Hepatocyte (in vitro differentiated cells): ENCODE data around the gene UHRF1.

ENCODE experiments used
- EZH2phosphoT487 ChIP-seq: fragments of 200-600 bp; sonication (generic); IDR thresholded peaks from one replicate; pipeline ENCODE4 v1.6.1; 2018; ENCODE audit warnings: antibody characterized with exemption, mild to moderate bottlenecking, low read depth, moderate library complexity; ENCODE audit not compliant: unreplicated experiment, severe bottlenecking
- TF ChIP-seq, protein P1 (sequence below): fragments of 200-600 bp; sonication (generic); IDR thresholded peaks from 2 replicates; pipeline ENCODE4 v1.5.1; 2016; ENCODE audit warnings: antibody characterized with exemption, mild to moderate bottlenecking; ENCODE audit not compliant: poor library complexity

DNA sequence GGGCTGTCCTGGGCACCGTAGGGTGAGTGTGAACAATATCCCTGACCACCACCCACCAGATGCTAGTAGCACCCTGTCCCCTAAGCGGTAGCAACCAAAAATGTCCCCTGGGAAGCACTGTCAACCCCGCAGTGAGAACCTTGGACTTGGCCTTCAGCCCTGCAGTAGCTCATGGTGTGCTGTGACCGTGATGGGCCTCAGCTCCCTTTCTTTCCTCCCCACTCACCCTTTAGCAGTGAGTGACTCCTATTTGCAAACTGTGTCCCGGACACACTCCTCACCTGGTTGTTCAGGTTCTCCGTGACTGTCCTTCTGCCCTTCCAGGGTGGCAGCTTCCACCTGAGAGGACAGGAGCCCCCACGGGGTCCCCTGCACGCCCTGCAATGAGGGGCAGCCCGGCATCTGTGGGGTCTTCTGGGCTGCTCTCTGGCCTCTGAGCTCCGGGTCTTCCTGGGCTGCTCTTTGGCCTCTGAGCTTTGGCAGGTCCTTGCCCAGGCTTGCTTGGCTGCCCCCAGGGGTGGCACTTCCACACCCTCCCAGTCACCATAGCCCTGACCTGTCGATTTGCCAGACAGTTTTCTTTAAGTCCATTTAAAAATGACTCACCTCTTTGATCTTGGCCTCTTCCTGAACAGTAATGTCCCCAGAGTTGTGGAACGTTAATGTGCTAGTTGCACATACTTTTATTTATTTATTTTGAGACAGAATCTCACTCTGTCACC, 63.4 kb downstream of the UHRF1 start:
- TF ChIP-seq, protein P1, sequence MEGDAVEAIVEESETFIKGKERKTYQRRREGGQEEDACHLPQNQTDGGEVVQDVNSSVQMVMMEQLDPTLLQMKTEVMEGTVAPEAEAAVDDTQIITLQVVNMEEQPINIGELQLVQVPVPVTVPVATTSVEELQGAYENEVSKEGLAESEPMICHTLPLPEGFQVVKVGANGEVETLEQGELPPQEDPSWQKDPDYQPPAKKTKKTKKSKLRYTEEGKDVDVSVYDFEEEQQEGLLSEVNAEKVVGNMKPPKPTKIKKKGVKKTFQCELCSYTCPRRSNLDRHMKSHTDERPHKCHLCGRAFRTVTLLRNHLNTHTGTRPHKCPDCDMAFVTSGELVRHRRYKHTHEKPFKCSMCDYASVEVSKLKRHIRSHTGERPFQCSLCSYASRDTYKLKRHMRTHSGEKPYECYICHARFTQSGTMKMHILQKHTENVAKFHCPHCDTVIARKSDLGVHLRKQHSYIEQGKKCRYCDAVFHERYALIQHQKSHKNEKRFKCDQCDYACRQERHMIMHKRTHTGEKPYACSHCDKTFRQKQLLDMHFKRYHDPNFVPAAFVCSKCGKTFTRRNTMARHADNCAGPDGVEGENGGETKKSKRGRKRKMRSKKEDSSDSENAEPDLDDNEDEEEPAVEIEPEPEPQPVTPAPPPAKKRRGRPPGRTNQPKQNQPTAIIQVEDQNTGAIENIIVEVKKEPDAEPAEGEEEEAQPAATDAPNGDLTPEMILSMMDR = no peak
- TF ChIP-seq EZH2phosphoT487 = no peak
